SU-DHL-6 (cell line): Measurements from ENCODE around the gene PKNOX2.

Experiments used
- H2AFZ ChIP-seq: fragments of 200-600 bp; sonication (generic); 2 replicates; pipeline ENCODE4 v1.6.1; 2014; ENCODE audit warnings: low read depth, mild to moderate bottlenecking, moderate library complexity, mixed read lengths, antibody characterized with exemption, low read length; ENCODE audit not compliant: severe bottlenecking
- H3F3A ChIP-seq: fragments of 200-600 bp; shearing (Covaris generic); 2 replicates; pipeline ENCODE4 v1.6.0; 2016; ENCODE audit warnings: antibody characterized with exemption, mild to moderate bottlenecking; ENCODE audit not compliant: insufficient read depth
- H3K27ac ChIP-seq: fragments of 200-600 bp; sonication (generic); 2 replicates; pipeline ENCODE4 v1.5.1; 2016; ENCODE audit warnings: low read depth, mild to moderate bottlenecking, low read length, moderate library complexity, mixed read lengths
- H3K27me3 ChIP-seq: fragments of 200-600 bp; sonication (generic), shearing (Covaris generic); 2 replicates; pipeline ENCODE4 v1.6.0; 2014; ENCODE audit warnings: mild to moderate bottlenecking, low read length
- H3K36me3 ChIP-seq: fragments of 200-600 bp; sonication (generic); 2 replicates; pipeline ENCODE4 v1.6.1; 2014; ENCODE audit warnings: mild to moderate bottlenecking, low read length, mixed read lengths
- H3K4me2 ChIP-seq: fragments of 300-600, 200-600 bp; shearing (Covaris generic), sonication (generic); 2 replicates; pipeline ENCODE4 v1.6.0; 2014; ENCODE audit warnings: low read length, low read depth, mild to moderate bottlenecking; ENCODE audit not compliant: poor library complexity, severe bottlenecking
- H3K4me3 ChIP-seq: fragments of 200-600 bp; sonication (generic); 2 replicates; pipeline ENCODE4 v1.5.1; 2014; ENCODE audit warnings: antibody characterized with exemption, low read length, mild to moderate bottlenecking, mixed read lengths; ENCODE audit not compliant: insufficient read depth, poor library complexity, severe bottlenecking
- H3K79me2 ChIP-seq: fragments of 200-600 bp; sonication (generic); 2 replicates; pipeline ENCODE4 v1.6.1; 2014; ENCODE audit warnings: mild to moderate bottlenecking, low read length, moderate library complexity; ENCODE audit not compliant: insufficient read depth
- H3K9ac ChIP-seq: fragments of 200-600 bp; sonication (generic); 2 replicates; pipeline ENCODE4 v1.7.0; 2014; ENCODE audit warnings: mild to moderate bottlenecking, low read length
- H3K9me2 ChIP-seq: fragments of 200-600 bp; sonication (generic); replicated peaks from 2 replicates; pipeline ENCODE4 v1.6.1; 2014; ENCODE audit warnings: low read length; ENCODE audit not compliant: insufficient read depth
- H3K9me3 ChIP-seq: fragments of 200-600 bp; sonication (generic); 2 replicates; pipeline ENCODE4 v1.6.1; 2014; ENCODE audit warnings: low read length, mixed read lengths; ENCODE audit not compliant: insufficient read depth
- H4K20me1 ChIP-seq: fragments of 200-600 bp; sonication (generic); 2 replicates; pipeline ENCODE4 v1.6.1; 2014; ENCODE audit warnings: low read depth, mild to moderate bottlenecking, antibody characterized with exemption, low read length, moderate library complexity, mixed read lengths
- EZH2phosphoT487 ChIP-seq: fragments of 200-600 bp; sonication (generic), shearing (Covaris generic); conservative IDR thresholded peaks from 2 replicates; pipeline ENCODE4 v1.6.1; 2018; ENCODE audit warnings: mild to moderate bottlenecking, antibody characterized with exemption, low read length, moderate library complexity, mixed read lengths
- TF ChIP-seq, protein P1 (sequence below): fragments of 200-600 bp; sonication (generic); IDR thresholded peaks from one replicate; pipeline ENCODE4 v1.5.1; 2017; ENCODE audit warnings: antibody characterized with exemption, mild to moderate bottlenecking, low read length, moderate library complexity; ENCODE audit not compliant: insufficient read depth, poor library complexity, severe bottlenecking

Gene PKNOX2

DNA sequence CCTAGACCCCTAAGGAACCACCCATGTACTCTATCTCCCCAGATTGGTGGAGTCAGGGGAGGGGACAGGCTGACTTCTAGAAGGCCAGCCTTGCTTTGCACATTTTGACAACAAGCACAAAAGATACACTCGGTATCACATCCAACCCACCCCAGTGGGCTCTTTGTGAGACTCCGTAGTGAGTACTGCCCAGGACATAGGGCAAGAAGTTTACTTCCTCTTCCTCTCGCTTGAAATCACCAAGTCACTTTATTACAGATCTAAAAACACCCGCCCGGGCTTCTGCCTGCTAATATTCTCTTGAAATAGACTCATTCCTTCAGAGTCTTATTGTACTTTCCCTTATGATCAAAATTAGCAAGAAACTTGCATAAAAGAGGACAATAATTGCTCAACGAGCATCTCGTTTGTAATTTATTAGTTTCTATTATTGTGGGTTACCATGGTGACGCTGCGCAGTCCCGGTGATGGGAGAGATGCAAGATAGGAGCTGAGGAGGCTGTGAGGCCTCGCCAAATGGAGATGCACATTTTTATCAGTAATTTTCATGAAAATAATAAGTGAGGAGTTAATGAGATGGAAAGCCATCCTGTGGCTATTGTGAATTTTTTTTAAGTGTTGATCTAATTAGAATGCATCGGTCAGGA, 234.6 kb downstream of the PKNOX2 start:
- H3K27me3 ChIP-seq: no peaks in the 10 kb centered on the region
- H3K9ac ChIP-seq: no peak overlapping the region
- no peaks in the 10 kb centered on the region for H3K36me3 ChIP-seq
- H3K4me3 ChIP-seq: no peak overlapping the region
- H2AFZ ChIP-seq: no peak overlapping the region
- no peak overlapping the region for H3K4me2 ChIP-seq
- H3K9me3 ChIP-seq: no peaks in the 10 kb centered on the region
- no peaks in the 10 kb centered on the region for H3K79me2 ChIP-seq
- no peaks in the 10 kb centered on the region for H4K20me1 ChIP-seq
- no peaks in the 10 kb centered on the region for H3K9me2 ChIP-seq
- H3K27ac ChIP-seq: no peak overlapping the region
- no peaks in the 10 kb centered on the region for H3F3A ChIP-seq
- TF ChIP-seq, protein P1, sequence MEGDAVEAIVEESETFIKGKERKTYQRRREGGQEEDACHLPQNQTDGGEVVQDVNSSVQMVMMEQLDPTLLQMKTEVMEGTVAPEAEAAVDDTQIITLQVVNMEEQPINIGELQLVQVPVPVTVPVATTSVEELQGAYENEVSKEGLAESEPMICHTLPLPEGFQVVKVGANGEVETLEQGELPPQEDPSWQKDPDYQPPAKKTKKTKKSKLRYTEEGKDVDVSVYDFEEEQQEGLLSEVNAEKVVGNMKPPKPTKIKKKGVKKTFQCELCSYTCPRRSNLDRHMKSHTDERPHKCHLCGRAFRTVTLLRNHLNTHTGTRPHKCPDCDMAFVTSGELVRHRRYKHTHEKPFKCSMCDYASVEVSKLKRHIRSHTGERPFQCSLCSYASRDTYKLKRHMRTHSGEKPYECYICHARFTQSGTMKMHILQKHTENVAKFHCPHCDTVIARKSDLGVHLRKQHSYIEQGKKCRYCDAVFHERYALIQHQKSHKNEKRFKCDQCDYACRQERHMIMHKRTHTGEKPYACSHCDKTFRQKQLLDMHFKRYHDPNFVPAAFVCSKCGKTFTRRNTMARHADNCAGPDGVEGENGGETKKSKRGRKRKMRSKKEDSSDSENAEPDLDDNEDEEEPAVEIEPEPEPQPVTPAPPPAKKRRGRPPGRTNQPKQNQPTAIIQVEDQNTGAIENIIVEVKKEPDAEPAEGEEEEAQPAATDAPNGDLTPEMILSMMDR: no peak
- no peak for TF ChIP-seq EZH2phosphoT487

DNA sequence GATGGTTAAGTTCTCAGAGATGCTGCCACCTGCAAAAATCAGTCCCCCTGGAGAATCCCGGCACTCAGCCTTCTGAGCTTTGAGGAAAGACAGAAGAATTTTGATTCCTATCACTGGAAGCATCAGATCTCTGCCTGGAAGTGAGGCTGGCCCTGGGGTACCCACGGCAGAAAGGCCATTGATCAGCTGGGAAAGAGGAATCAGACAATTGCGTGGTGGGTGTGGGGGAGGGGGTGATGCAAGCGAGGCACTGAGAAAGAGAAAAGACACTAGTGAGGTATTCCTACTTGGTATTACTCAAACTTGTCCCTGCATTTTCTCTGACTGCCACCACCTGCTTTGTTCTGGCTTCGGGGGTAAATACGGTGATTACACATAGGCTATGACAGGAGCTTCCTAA, 235.4 kb downstream of the PKNOX2 start:
- no peak overlapping the region for H2AFZ ChIP-seq
- H3K79me2 ChIP-seq: no peaks in the 10 kb centered on the region
- no peak overlapping the region for H3K4me2 ChIP-seq
- H3K36me3 ChIP-seq: no peaks in the 10 kb centered on the region
- H3K27ac ChIP-seq: no peak overlapping the region
- no peaks in the 10 kb centered on the region for H3K9me3 ChIP-seq
- H3K9me2 ChIP-seq: no peaks in the 10 kb centered on the region
- H3F3A ChIP-seq: no peaks in the 10 kb centered on the region
- H3K27me3 ChIP-seq: no peaks in the 10 kb centered on the region
- TF ChIP-seq EZH2phosphoT487: no peak
- TF ChIP-seq, protein P1: no peak
- H3K9ac ChIP-seq: no peak overlapping the region
- H3K4me3 ChIP-seq: no peak overlapping the region
- H4K20me1 ChIP-seq: no peaks in the 10 kb centered on the region

DNA sequence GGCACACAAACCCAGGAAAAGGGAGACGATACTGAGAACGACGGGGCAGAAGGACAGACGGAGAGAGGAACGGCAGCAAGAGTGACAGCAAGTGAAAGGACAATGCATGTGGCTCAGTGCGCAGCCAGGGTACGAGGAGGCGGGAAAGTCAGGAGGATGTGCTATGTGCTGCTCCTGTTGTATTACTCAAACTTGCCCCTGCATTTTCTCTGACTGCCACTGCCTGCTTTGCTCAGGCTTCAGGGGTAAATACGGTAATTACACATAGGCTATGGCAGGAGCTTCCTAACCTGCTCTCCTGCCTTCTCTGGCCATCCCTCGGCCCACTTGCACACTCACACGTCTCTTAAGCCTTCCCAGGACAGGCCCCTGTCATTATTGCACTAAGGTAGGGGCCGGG, 236.7 kb downstream of the PKNOX2 start:
- Histone ChIP-seq H3K4me2 (no peak overlapping the region), H3K27me3 (no peaks in the 10 kb centered on the region), H3K9ac (no peak overlapping the region), H3K4me3 (no peak overlapping the region), H3K27ac (no peak overlapping the region), H3K79me2 (no peaks in the 10 kb centered on the region), H3K9me2 (no peaks in the 10 kb centered on the region), H3K9me3 (no peaks in the 10 kb centered on the region), H2AFZ (no peak overlapping the region), H4K20me1 (no peaks in the 10 kb centered on the region), H3F3A (no peaks in the 10 kb centered on the region), H3K36me3 (no peaks in the 10 kb centered on the region)
- TF ChIP-seq EZH2phosphoT487: no peak
- TF ChIP-seq, protein P1: no peak
